HFFc6 (cell line): ENCODE data around the gene C3orf49. TPM values are rescaled to one million over a fixed set of nuclear protein-coding genes. Genes with fewer than 3 reads are reported as not detected.

Experiments
- DNase-seq: peaks from one replicate; pipeline ENCODE4 v3.0.0-alpha.2; 2018
- H3K27ac Mint-ChIP-seq: 2 replicates; pipeline ENCODE4 v1.8.0; 2020; ENCODE audit warnings: mild to moderate bottlenecking, mixed read lengths
- H3K27me3 Mint-ChIP-seq: 2 replicates; pipeline ENCODE4 v1.8.0; 2021; ENCODE audit warnings: mild to moderate bottlenecking, moderate library complexity, mixed read lengths; ENCODE audit not compliant: insufficient read depth
- H3K36me3 Mint-ChIP-seq: 2 replicates; pipeline ENCODE4 v1.8.0; 2021; ENCODE audit warnings: low read depth, mixed read lengths
- H3K4me1 Mint-ChIP-seq: 2 replicates; pipeline ENCODE4 v1.8.0; 2020; ENCODE audit warnings: low read depth, mixed read lengths
- H3K4me3 Mint-ChIP-seq: 2 replicates; pipeline ENCODE4 v1.8.0; 2020; ENCODE audit warnings: mild to moderate bottlenecking, moderate library complexity, mixed read lengths
- H3K9me3 Mint-ChIP-seq: 2 replicates; pipeline ENCODE4 v1.8.0; 2020; ENCODE audit warnings: mild to moderate bottlenecking, mixed read lengths
- CTCF ChIP-seq: fragments of 200-600 bp; sonication (generic); IDR thresholded peaks from 2 replicates; pipeline ENCODE4 v1.5.0; 2021; ENCODE audit warnings: antibody characterized with exemption, mild to moderate bottlenecking
- total RNA-seq, 6 experiments: library from RNA; stranded (reverse); fragmentation: NEBNext Ultra II Directional; extraction: Animal tissue kit (Norgen Biotek cat#: 25700); gene quantifications; 2 replicates in 1 of 6; 3 replicates in 5 of 6; pipeline ENCODE4 v1.2.3, GENCODE V29; 2021

The C3orf49 gene
- total RNA-seq, 6 experiments from 2014 or later, result not detected

GRCh38 chr3:63847718-63848450 lies 28.8 kb downstream of the C3orf49 start:
- H3K9me3 Mint-ChIP-seq, result no peaks in the 10 kb centered on the region
- H3K27me3 Mint-ChIP-seq, result no peaks in the 10 kb centered on the region; the same call in 1 of the 2 replicates
- no peak for DNase-seq
- peaks cover 14% of the 10 kb centered on the region for H3K4me1 Mint-ChIP-seq
- H3K36me3 Mint-ChIP-seq, result peaks cover 22% of the 10 kb centered on the region
- TF ChIP-seq CTCF, result no peak
- H3K4me3 Mint-ChIP-seq, result no peak overlapping the region
- no peak overlapping the region for H3K27ac Mint-ChIP-seq

DNA sequence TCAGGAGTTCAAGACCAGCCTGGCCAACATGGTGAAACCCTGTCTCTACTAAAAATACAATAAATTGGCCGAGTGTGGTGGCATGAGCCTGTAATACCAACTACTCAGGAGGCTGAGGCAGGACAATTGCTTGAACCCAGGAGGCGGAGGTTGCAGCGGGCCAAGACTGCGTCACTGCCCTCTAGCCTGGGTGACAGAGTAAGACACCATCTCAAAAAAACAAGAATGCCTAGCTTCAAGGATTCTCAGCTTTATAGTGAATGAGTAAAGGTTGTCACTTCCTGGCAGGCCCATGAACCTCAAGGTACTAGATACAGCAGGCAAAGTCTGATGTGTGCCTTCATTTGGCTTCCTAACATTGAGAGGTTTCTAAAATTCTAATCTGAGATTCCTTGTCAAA lies 30.1 kb downstream of the C3orf49 start:
- Mint-ChIP-seq H3K4me1 (peaks cover 14% of the 10 kb centered on the region), H3K9me3 (no peaks in the 10 kb centered on the region), H3K36me3 (peaks cover 17% of the 10 kb centered on the region), H3K27me3 (no peaks in the 10 kb centered on the region; the same call in 1 of the 2 replicates), H3K4me3 (no peak overlapping the region), H3K27ac (no peak overlapping the region)
- no peak for DNase-seq
- no peak for TF ChIP-seq CTCF

GRCh38 chr3:63851287-63851686 lies 32.2 kb downstream of the C3orf49 start:
- Mint-ChIP-seq H3K36me3 (peaks cover 17% of the 10 kb centered on the region), H3K9me3 (no peaks in the 10 kb centered on the region), H3K4me1 (peaks cover 21% of the 10 kb centered on the region), H3K4me3 (no peak overlapping the region), H3K27ac (no peak overlapping the region), H3K27me3 (no peaks in the 10 kb centered on the region; the same call in 1 of the 2 replicates)
- TF ChIP-seq CTCF, result no peak
- DNase-seq, result no peak

DNA sequence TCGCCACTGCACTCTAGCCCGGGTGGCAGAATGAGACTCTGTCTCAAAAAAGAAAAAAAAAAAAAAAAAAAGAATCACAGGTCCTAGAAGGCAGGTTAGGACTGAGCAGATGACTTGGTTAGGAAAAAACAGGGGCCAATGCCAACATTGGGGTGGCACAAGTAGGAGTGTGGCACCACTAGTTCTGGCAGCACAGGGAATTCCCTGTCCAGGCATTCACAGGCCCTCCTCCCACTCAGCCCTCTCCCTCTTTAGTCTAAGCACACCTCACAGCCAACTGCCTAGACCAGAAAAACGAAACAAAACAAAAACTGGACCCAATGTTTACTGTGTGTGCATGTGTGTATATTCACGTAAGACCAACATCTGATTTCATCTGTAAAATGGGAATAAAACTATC lies 34.0 kb downstream of the C3orf49 start:
- H3K27ac Mint-ChIP-seq, result no peak overlapping the region
- no peaks in the 10 kb centered on the region for H3K9me3 Mint-ChIP-seq
- no peaks in the 10 kb centered on the region; the same call in 1 of the 2 replicates for H3K27me3 Mint-ChIP-seq
- no peak for TF ChIP-seq CTCF
- H3K4me1 Mint-ChIP-seq, result peaks cover 36% of the 10 kb centered on the region
- H3K4me3 Mint-ChIP-seq, result no peak overlapping the region
- no peak for DNase-seq
- H3K36me3 Mint-ChIP-seq, result peaks cover 17% of the 10 kb centered on the region

- Mint-ChIP-seq H3K27me3 (no peaks in the 10 kb centered on the region; the same call in 1 of the 2 replicates), H3K27ac (peak overlapping the region; percentile 25; the same call in 1 of the 2 replicates), H3K36me3 (peaks cover 17% of the 10 kb centered on the region), H3K4me3 (no peak overlapping the region), H3K4me1 (peaks cover 36% of the 10 kb centered on the region), H3K9me3 (no peaks in the 10 kb centered on the region)
- no peak for DNase-seq
- TF ChIP-seq CTCF, result no peak
These were observed 36.3 kb downstream of the C3orf49 start for GRCh38 chr3:63855333-63855940.
